Activated CD8-positive, alpha-beta memory T cell treated with anti-CD3 and anti-CD28 coated beads, Interleukin-2, amount 10 ng/mL, durations not matched to agents 7 days and 5 days (primary cell): Measurements from ENCODE around the gene KLHDC7B. TPM values are rescaled to one million over a fixed set of nuclear protein-coding genes. Genes with fewer than 3 reads are reported as not detected.

Experiments
- ATAC-seq: fragments of 150-1000 bp; cut with Tn5 transposase; one replicate; pipeline ENCODE4 v1.10.0; 2021; ENCODE audit warnings: moderate library complexity
- CTCF ChIA-PET: fragments of 350-600 bp; sonication (Branson Sonifier 250); formaldehyde crosslinking; loops from one replicate; lab custom pipeline; 2021; ENCODE audit warnings: antibody characterized with exemption; lab: Charles Lee
- DNase-seq: peaks from one replicate; pipeline ENCODE4 v3.0.0-alpha.2; 2020
- H3K27ac Mint-ChIP-seq: one replicate; pipeline ENCODE4 v1.8.0; 2021; ENCODE audit warnings: mild to moderate bottlenecking, mixed read lengths
- H3K27me3 Mint-ChIP-seq: one replicate; pipeline ENCODE4 v1.8.0; 2021; ENCODE audit warnings: mixed read lengths
- H3K36me3 Mint-ChIP-seq: one replicate; pipeline ENCODE4 v1.8.0; 2021; ENCODE audit warnings: mild to moderate bottlenecking, mixed read lengths
- H3K4me1 Mint-ChIP-seq: one replicate; pipeline ENCODE4 v1.8.0; 2021; ENCODE audit warnings: mixed read lengths
- H3K4me3 Mint-ChIP-seq: one replicate; pipeline ENCODE4 v1.8.0; 2021; ENCODE audit warnings: mild to moderate bottlenecking, moderate library complexity, mixed read lengths
- H3K9me3 Mint-ChIP-seq: one replicate; pipeline ENCODE4 v1.8.0; 2022; ENCODE audit warnings: low read depth, mixed read lengths
- total RNA-seq, 2 experiments: library from RNA; stranded (reverse); gene quantifications; one replicate each; pipeline ENCODE4 v1.2.3, GENCODE V29; 2021

The KLHDC7B gene
- total RNA-seq, 2 experiments from 2014 or later, result 10.2 to 12.0 TPM

- Mint-ChIP-seq H3K4me1 (peaks cover 20% of the 10 kb centered on the region), H3K9me3 (no peaks in the 10 kb centered on the region), H3K4me3 (no peak overlapping the region), H3K36me3 (peaks cover 11% of the 10 kb centered on the region), H3K27ac (no peak overlapping the region), H3K27me3 (peaks cover 9% of the 10 kb centered on the region)
- ATAC-seq, result no peak
- CTCF ChIA-PET, result interaction anchor here (1.1 to 6.2 kb wide), 8 partner anchors 14 to 94 kb away, joined by 3 to 75 read pairs (median 9); partner anchors contain the start of genes KLHDC7B, LMF2, NCAPH2 and SCO2
- DNase-seq, result no peak
Observed at GRCh38 chr22:50564289-50564688, 18.6 kb downstream of the KLHDC7B start.

GRCh38 chr22:50567721-50568252, 22.1 kb downstream of the KLHDC7B start:
- ATAC-seq, result no peak
- peaks cover 10% of the 10 kb centered on the region for H3K4me1 Mint-ChIP-seq

DNA sequence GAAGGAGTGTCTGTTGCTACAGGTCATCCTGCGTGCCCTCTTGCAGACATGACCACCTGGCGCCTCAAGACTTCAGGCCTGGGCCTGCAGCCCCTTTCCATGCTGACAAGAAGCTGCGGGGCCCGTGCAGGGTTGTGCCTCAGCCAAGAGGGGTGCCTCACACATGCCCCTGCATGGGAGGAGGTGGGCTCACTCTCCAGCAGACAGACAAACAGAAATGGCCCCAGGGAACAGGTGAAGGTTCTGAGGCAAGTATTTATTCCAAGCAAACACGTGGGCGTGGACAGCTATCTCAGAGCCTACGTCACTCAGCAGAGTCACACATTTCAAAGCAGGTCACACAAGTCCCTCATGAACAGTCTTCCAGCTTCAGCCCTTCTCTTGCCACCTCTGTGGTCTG, 22.9 kb downstream of the KLHDC7B start:
- peaks cover 7% of the 10 kb centered on the region for H3K27me3 Mint-ChIP-seq
- CTCF ChIA-PET, result interaction anchor here (0.7 kb wide), 1 partner anchor 25 kb away, joined by 4 read pairs; no protein-coding TSS in a partner anchor

More at GRCh38 chr22:50567721-50568252, 22.1 kb downstream of the KLHDC7B start:
- no peak for DNase-seq
- H3K27me3 Mint-ChIP-seq, result peaks cover 7% of the 10 kb centered on the region
- H3K27ac Mint-ChIP-seq, result no peak overlapping the region
- CTCF ChIA-PET, result interaction anchor here (6.2 kb wide), 1 partner anchor 41 kb away, joined by 69 read pairs; the partner anchor contains the start of genes SCO2 and TYMP
- no peaks in the 10 kb centered on the region for H3K9me3 Mint-ChIP-seq
- H3K4me3 Mint-ChIP-seq, result no peak overlapping the region
- H3K36me3 Mint-ChIP-seq, result peaks cover 21% of the 10 kb centered on the region

GRCh38 chr22:50569041-50569459, 23.4 kb downstream of the KLHDC7B start:
- Mint-ChIP-seq H3K9me3 (no peaks in the 10 kb centered on the region), H3K4me1 (no peaks in the 10 kb centered on the region), H3K27ac (no peak overlapping the region), H3K4me3 (no peak overlapping the region), H3K36me3 (peaks cover 21% of the 10 kb centered on the region), H3K27me3 (peaks cover 4% of the 10 kb centered on the region)
- ATAC-seq, result no peak
- CTCF ChIA-PET, result interaction anchor here (0.7 kb wide), 2 partner anchors 24 to 44 kb away, joined by 3 to 4 read pairs; partner anchors contain the start of gene SCO2
- DNase-seq, result no peak

More for the DNA sequence above, 22.9 kb downstream of the KLHDC7B start:
- Mint-ChIP-seq H3K36me3 (peaks cover 21% of the 10 kb centered on the region), H3K4me3 (no peak overlapping the region), H3K4me1 (peaks cover 3% of the 10 kb centered on the region), H3K27ac (no peak overlapping the region), H3K9me3 (no peaks in the 10 kb centered on the region)
- DNase-seq, result no peak
- ATAC-seq, result no peak

DNA sequence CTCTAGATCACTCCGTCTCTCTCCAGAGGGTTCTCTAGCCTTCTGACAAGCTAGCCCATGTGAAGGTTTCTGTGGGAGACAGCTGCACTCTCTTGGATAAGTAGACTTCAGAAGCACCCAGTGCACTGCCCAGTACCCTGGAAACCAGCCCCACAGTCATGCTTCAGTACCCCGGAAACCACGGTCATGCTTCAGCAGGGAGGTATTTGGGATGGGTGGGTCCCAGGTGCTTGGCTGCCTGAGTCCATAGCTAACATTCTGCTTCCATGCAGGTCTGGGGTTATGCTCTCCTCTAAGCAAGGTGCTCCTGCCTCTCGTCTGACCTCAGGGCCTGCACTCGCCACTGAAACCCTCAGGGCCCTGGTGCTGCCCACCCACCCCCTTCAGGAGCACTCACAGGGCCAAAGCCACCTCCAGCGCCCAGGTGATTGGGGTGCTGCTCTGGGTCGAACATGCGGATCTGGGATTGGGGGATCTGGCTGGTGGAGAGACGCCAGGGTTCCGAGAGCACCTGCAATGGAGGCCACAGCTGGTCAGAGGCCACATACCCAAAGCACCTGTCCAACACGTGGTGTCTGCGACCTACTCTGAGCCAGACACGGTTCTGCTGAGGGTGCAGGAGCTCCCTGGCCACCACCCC, 24.3 kb downstream of the KLHDC7B start:
- Mint-ChIP-seq H3K9me3 (no peaks in the 10 kb centered on the region), H3K4me1 (no peaks in the 10 kb centered on the region), H3K36me3 (peaks cover 24% of the 10 kb centered on the region), H3K27me3 (no peaks in the 10 kb centered on the region), H3K4me3 (no peak overlapping the region), H3K27ac (no peak overlapping the region)
- no peak for ATAC-seq
- no peak for DNase-seq
- CTCF ChIA-PET, result interaction anchor here (0.7 kb wide), 1 partner anchor 45 kb away, joined by 3 read pairs; the partner anchor contains the start of gene SCO2

DNA sequence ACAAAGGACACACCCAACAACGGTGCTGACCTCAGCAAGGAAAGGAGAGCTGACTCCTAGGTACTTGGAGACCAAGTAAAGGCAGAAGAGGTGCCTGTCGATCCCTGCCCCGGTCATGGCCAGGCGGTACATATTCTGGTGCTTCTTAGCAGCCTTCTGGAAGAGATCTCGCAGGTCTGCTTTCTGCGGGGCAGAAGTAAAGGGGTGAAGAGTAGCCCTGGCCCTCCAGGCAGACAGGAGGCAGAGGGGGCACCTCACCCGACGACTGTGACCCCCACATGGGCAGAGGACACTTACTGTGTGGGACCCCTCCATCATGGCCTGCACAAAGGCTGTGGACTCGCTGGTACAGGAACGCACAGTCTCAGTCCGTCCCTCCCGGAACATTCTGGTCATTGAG, 25.2 kb downstream of the KLHDC7B start:
- ATAC-seq (no peak), DNase-seq (no peak)
- H3K4me3 Mint-ChIP-seq, result no peak overlapping the region
- CTCF ChIA-PET, result no interaction called here
- no peaks in the 10 kb centered on the region for H3K27me3 Mint-ChIP-seq
- no peak overlapping the region for H3K27ac Mint-ChIP-seq
- no peaks in the 10 kb centered on the region for H3K9me3 Mint-ChIP-seq
- peaks cover 24% of the 10 kb centered on the region for H3K36me3 Mint-ChIP-seq
- no peaks in the 10 kb centered on the region for H3K4me1 Mint-ChIP-seq

DNA sequence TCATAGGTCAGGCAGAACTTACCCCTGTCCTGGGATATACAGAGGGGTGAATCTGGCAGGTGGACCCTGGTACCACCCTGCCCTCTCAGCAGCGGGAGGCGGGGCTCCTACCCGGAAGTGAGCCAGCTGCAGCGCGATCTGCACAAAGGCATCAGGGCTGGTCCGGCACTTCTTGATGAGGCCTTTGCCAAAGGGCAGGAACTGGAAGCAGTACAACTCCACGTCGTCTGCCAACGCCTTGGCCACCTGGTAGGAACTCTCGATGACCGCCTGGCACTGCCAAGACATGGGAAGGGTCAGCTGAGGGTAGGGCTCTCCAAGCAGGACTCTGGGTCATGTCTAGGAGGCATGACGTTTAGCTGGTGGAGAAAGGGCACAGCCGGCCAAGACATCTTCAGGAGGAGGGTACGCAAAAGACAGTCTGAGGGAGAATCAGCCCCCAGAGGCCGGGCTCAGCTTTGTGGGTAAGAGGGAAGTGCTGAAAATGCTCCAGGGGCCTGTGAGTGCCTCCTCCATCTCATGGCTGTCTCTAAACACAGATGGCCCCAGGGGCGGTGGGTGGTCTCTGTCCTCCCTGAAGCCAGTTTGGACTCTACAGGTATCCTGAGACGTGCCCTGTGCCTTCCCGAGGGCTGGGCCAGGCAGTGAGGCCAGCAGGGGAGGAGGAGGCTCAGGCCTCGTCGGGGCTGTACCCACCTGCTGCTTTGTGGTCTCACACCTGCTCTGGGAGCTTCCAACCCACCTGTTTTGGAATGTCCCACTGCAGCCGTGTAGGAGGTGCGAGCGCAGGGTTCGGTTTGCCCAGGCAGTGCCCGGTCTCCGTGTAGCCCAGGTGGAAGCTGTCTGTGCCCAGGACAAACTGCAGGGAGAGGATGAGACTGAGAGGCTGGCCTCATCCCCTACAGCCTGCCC, 25.8 kb downstream of the KLHDC7B start:
- CTCF ChIA-PET, result interaction anchor here (2.0 kb wide), 2 partner anchors 9 to 49 kb away, joined by 7 to 11 read pairs; partner anchors contain the start of gene SYCE3
- no peaks in the 10 kb centered on the region for H3K9me3 Mint-ChIP-seq
- peaks cover 24% of the 10 kb centered on the region for H3K36me3 Mint-ChIP-seq
- DNase-seq (no peak), ATAC-seq (no peak)
- no peak overlapping the region for H3K4me3 Mint-ChIP-seq
- H3K27ac Mint-ChIP-seq, result no peak overlapping the region
- H3K27me3 Mint-ChIP-seq, result no peaks in the 10 kb centered on the region
- H3K4me1 Mint-ChIP-seq, result no peaks in the 10 kb centered on the region

- H3K4me3 Mint-ChIP-seq, result no peak overlapping the region
- no peak overlapping the region for H3K27ac Mint-ChIP-seq
- CTCF ChIA-PET, result interaction anchor here (0.8 to 2.0 kb wide), 3 partner anchors 10 to 48 kb away, joined by 3 to 11 read pairs (median 7); partner anchors contain the start of gene SYCE3
- ATAC-seq (no peak), DNase-seq (no peak)
- H3K4me1 Mint-ChIP-seq, result peaks cover 7% of the 10 kb centered on the region
- H3K9me3 Mint-ChIP-seq, result no peaks in the 10 kb centered on the region
- peaks cover 21% of the 10 kb centered on the region for H3K36me3 Mint-ChIP-seq
- no peaks in the 10 kb centered on the region for H3K27me3 Mint-ChIP-seq
Observed at GRCh38 chr22:50572965-50573364, 27.3 kb downstream of the KLHDC7B start.

DNA sequence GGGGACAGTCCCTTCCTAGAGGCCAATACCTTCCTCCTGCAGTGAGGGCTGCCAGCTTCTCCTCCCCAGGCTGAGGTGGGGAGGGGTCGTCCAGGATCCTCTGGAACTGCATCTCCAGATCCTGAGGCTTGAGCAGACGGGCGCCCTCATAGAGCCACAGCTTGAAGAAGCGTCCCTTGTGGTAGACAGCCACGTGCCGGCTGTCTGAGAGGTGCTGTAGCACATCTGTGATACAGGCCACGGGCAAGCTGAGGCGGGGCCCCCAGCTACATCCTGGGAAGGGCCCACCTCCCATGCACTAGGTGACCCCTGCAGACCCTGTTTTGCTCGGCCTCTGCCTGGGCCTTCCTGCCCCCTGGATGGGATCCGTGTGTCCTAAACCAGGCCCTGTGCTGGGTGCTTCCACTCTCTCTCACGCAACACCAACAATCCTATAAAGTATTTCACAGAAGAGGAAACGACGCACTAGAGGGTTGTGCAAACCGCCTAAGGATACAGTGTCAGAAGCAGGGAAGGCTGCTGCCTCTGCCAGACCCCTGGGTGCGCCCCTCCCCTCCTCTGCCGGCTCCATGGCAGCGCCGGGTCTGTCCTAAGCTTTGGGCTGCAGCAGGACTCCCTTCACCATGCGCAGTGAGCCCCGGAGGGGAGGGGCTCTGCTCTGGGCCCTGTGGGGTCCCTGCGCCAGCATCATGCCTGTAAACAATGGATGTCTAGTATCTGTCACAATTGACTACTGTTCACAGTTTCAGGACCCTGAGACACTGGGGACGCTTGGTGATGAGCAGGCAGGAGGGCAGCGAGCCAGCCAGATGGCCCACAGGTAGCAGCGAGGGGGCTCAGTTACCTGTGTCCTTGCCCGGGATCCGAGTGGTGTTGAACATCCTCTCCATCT, 28.0 kb downstream of the KLHDC7B start:
- CTCF ChIA-PET, result interaction anchor here (1.5 to 3.6 kb wide), 4 partner anchors 11 to 47 kb away, joined by 3 to 24 read pairs (median 9); partner anchors contain the start of gene SYCE3
- Mint-ChIP-seq H3K4me1 (peaks cover 7% of the 10 kb centered on the region), H3K27me3 (no peaks in the 10 kb centered on the region), H3K36me3 (peaks cover 19% of the 10 kb centered on the region), H3K9me3 (no peaks in the 10 kb centered on the region), H3K4me3 (no peak overlapping the region), H3K27ac (no peak overlapping the region)
- DNase-seq, result no peak
- no peak for ATAC-seq

- H3K4me3 Mint-ChIP-seq, result no peak overlapping the region
- H3K4me1 Mint-ChIP-seq, result peaks cover 7% of the 10 kb centered on the region
- CTCF ChIA-PET, result interaction anchor here (1.5 to 3.6 kb wide), 3 partner anchors 11 to 47 kb away, joined by 3 to 24 read pairs (median 10); partner anchors contain the start of gene SYCE3
- peaks cover 17% of the 10 kb centered on the region for H3K36me3 Mint-ChIP-seq
- H3K27me3 Mint-ChIP-seq, result no peaks in the 10 kb centered on the region
- H3K9me3 Mint-ChIP-seq, result no peaks in the 10 kb centered on the region
- no peak overlapping the region for H3K27ac Mint-ChIP-seq
- no peak for ATAC-seq
- DNase-seq, result no peak
Observed at GRCh38 chr22:50574383-50574755, 28.7 kb downstream of the KLHDC7B start.

DNA sequence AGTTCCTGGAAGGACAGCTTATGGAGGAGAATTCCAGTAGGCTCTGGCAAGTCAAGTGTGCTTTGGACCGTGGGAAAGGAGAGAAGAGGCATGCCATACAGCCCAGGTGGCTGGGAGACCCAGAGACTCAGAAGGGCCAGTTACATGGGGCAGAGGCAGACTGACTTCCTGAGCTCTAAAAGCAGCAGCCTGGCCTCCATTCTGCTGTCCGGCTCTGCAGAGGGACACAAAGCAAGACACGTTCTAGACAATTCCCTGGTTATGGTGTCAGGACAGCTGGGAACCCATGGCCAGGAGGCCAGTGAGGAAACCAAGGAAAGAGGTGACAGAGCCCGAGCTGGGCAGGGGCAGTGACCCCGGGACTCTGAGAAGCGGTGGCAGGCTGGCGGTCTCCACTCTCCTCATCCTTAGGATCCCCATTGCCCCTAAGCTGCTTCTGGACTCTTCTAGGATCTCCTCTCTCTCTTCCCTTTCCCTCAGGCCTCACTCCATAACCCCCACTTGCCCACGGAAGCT, 29.8 kb downstream of the KLHDC7B start:
- CTCF ChIA-PET, result interaction anchor here (1.2 to 3.6 kb wide), 4 partner anchors 9 to 45 kb away, joined by 3 to 24 read pairs (median 6); partner anchors contain the start of gene SYCE3
- H3K4me1 Mint-ChIP-seq, result peaks cover 10% of the 10 kb centered on the region
- no peak for DNase-seq
- no peak overlapping the region for H3K4me3 Mint-ChIP-seq
- H3K36me3 Mint-ChIP-seq, result peaks cover 22% of the 10 kb centered on the region
- H3K27ac Mint-ChIP-seq, result peak overlapping the region; percentile 20
- no peaks in the 10 kb centered on the region for H3K27me3 Mint-ChIP-seq
- H3K9me3 Mint-ChIP-seq, result no peaks in the 10 kb centered on the region
- no peak for ATAC-seq

DNA sequence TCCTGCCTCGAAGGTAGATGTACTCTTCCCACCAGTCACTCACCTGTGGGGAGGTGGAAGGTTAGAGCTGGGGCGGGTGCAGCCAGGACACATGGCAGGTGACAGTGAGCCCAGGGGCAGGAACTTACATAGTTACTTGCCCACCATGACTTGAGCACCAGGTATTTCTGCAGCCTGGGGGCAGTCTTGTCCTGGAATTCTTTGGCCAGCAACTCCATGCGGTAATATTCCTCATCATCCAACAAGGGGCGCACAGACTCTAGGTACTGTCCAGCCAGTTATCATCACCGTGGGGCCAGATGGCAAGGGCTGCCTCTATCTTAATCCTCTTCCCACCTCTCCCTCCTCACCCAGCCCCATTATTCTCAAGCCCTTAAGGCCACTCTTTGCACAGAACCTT, 30.4 kb downstream of the KLHDC7B start:
- no peaks in the 10 kb centered on the region for H3K27me3 Mint-ChIP-seq
- no peaks in the 10 kb centered on the region for H3K9me3 Mint-ChIP-seq
- H3K4me3 Mint-ChIP-seq, result no peak overlapping the region
- CTCF ChIA-PET, result interaction anchor here (1.2 to 3.6 kb wide), 3 partner anchors 10 to 45 kb away, joined by 3 to 24 read pairs (median 10); partner anchors contain the start of gene SYCE3
- ATAC-seq (no peak), DNase-seq (no peak)
- H3K36me3 Mint-ChIP-seq, result peaks cover 21% of the 10 kb centered on the region
- no peak overlapping the region for H3K27ac Mint-ChIP-seq
- peaks cover 14% of the 10 kb centered on the region for H3K4me1 Mint-ChIP-seq
